Activated T-cell treated with anti-CD3 and anti-CD28 coated beads, Interleukin-2, amount 50 U/mL, for 72 hours (primary cell): Measurements from ENCODE around the gene AMOT. TPM values are rescaled to one million over a fixed set of nuclear protein-coding genes. Genes with fewer than 3 reads are reported as not detected.

Experiments used
- ATAC-seq, 2 donors: fragments of 150-1000 bp; cut with Tn5 transposase; replicated peaks in 1 of 2; 2 replicates each; pipeline ENCODE4 v1.10.0; 2021; ENCODE audit warnings: moderate library complexity in 2 of 2, mild to moderate bottlenecking in 1 of 2
- DNase-seq, 2 donors: peaks; one replicate each; pipeline ENCODE4 v3.0.0; 2021 to 2022; ENCODE audit warnings: mixed read lengths in 1 of 2
- H3K27ac Mint-ChIP-seq: one replicate; pipeline ENCODE4 v1.8.0; 2022; ENCODE audit warnings: mild to moderate bottlenecking, moderate library complexity, mixed read lengths
- H3K27me3 Mint-ChIP-seq: one replicate; pipeline ENCODE4 v1.8.0; 2022; ENCODE audit warnings: low read depth, mixed read lengths
- H3K36me3 Mint-ChIP-seq, 2 donors: one replicate each; pipeline ENCODE4 v1.8.0; 2022; ENCODE audit warnings: mixed read lengths in 2 of 2, mild to moderate bottlenecking in 1 of 2; ENCODE audit not compliant: insufficient read depth in 2 of 2
- H3K4me1 Mint-ChIP-seq: one replicate; pipeline ENCODE4 v1.8.0; 2022; ENCODE audit warnings: low read depth, mixed read lengths
- H3K4me3 Mint-ChIP-seq, 2 donors: one replicate each; pipeline ENCODE4 v1.8.0; 2022; ENCODE audit warnings: mild to moderate bottlenecking in 2 of 2, mixed read lengths in 2 of 2, moderate library complexity in 2 of 2
- H3K9me3 Mint-ChIP-seq, 2 donors: one replicate each; pipeline ENCODE4 v1.8.0; 2022; ENCODE audit warnings: mixed read lengths in 2 of 2
- total RNA-seq, 2 donors: library from RNA; stranded (reverse); gene quantifications; one replicate each; pipeline ENCODE4 v1.2.3, GENCODE V29; 2022

Gene AMOT
- total RNA-seq, 2 donors from 2014 or later, result 1.3 TPM

- Mint-ChIP-seq H3K27ac (no peak overlapping the region), H3K4me1 (no peaks in the 10 kb centered on the region), H3K27me3 (peaks cover 14% of the 10 kb centered on the region), H3K4me3 (no peak overlapping the region), H3K9me3 (no peaks in the 10 kb centered on the region), H3K36me3 (no peaks in the 10 kb centered on the region)
- DNase-seq (no peak), ATAC-seq (no peak)
Observed at GRCh38 chrX:112808007-112808406, 32.6 kb downstream of the AMOT start.

DNA sequence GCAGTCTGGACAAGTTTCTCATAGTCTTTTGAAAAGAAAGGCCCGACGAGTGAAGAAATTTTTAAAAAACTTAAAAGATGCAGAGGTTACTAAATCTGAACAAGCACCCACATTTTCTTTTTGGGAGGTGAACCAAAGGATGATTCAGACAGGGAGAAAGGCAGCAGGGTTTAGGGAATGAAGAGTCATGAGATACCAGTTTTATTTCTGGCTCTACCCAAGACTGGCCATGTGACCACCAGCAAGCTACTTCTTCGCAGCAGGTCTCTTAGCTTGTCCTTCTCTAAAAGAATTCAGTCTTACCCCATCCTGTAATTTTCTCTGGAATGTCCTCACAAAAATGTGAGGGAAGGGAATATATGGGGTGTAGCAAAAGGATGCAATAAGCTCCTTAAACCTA, 37.6 kb downstream of the AMOT start:
- ATAC-seq (no peak), DNase-seq (no peak)

DNA sequence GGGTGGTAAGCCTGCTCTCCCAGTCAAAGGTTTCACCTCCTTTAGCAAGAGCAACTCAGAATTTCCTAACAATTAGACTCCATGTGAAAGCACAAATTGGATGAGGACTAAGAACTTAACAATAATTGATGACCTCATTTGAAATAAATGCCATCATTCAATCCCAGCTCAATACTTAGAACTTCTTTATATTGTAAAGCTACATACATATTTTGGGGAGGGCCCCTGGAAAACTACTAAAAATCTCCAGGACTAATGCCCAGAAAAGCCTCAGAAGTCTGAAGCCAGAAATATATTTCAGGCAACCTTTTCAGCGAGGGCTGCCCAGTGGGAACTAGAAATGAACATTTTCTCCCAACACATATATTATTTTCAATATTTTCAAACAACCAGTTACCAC, 38.1 kb downstream of the AMOT start:
- Mint-ChIP-seq H3K9me3 (no peaks in the 10 kb centered on the region), H3K4me3 (no peak overlapping the region), H3K27ac (no peak overlapping the region), H3K36me3 (peaks cover 0 to 1% of the 10 kb centered on the region in 2 donors), H3K27me3 (peaks cover 30% of the 10 kb centered on the region), H3K4me1 (no peaks in the 10 kb centered on the region)
- DNase-seq (no peak), ATAC-seq (no peak)

More for the DNA sequence above, 37.6 kb downstream of the AMOT start:
- Mint-ChIP-seq H3K4me3 (no peak overlapping the region), H3K36me3 (peaks cover 0 to 1% of the 10 kb centered on the region in 2 donors), H3K4me1 (no peaks in the 10 kb centered on the region), H3K27ac (no peak overlapping the region), H3K9me3 (no peaks in the 10 kb centered on the region), H3K27me3 (peaks cover 30% of the 10 kb centered on the region)

DNA sequence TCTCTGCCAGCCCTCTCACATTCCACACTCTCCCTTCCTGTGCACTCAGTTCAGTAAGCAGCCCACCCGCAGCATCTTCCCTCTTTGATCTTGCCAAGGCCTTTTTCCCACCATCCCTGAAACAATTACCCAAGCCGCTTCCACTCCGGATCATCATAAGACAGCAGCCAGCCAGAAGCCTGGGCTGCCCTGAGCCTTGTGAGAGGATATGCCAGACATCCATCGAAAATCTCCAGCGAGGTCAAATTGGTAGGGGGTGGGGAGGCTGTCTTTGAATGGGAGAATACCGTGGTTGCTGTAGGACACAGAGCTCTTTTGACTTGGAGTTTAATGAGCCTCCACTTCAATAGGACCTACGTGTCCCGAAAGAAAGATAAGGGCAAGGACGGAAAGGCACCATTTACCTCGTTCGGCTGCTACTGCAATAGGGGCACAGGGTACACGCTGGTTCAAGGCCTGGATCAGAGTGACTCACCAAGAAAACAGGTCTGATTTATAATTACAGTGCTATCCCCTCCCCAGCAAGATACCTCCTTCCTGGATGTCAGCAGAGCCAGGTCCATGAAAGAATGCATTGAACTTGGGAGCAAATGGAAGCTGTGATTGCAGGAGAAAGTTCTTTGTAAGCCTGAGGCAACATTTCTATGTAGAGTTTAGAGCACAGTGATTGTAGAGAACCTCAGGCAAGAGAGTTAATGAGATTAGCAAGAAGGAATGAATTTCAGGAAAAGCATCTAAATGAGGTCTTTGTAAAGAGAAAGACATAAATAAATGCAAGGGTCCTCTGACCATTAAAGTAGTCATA, 39.5 kb downstream of the AMOT start:
- Mint-ChIP-seq H3K36me3 (peaks cover 1 to 3% of the 10 kb centered on the region in 2 donors), H3K4me1 (no peaks in the 10 kb centered on the region), H3K27ac (no peak overlapping the region), H3K9me3 (no peaks in the 10 kb centered on the region), H3K4me3 (no peak overlapping the region), H3K27me3 (peaks cover 32% of the 10 kb centered on the region)
- DNase-seq, result no peak
- no peak for ATAC-seq

DNA sequence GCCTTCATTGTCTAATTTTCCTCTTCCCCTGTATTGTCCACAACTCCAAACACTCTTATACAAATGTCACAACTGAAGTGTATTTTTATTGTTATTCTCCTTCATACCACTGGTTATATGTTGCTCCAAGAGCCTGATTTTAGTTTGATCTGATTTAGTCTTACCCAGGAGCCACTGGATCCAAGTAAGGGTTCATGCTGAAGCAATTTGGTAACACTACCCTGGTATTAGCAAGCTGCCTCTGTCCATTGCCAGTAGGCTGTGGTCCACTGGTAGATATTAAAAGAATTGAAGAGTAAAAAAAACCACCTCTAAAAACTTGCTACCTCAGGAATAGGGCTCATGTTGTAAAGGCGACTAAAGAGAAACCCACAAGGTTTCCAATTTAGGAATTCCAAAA, 41.2 kb downstream of the AMOT start:
- no peak for ATAC-seq
- H3K27ac Mint-ChIP-seq, result no peak overlapping the region
- peaks cover 1 to 3% of the 10 kb centered on the region in 2 donors for H3K36me3 Mint-ChIP-seq
- no peak overlapping the region for H3K4me3 Mint-ChIP-seq
- no peak for DNase-seq
- H3K9me3 Mint-ChIP-seq, result peaks cover 0 to 2% of the 10 kb centered on the region in 2 donors
- peaks cover 31% of the 10 kb centered on the region for H3K27me3 Mint-ChIP-seq
- no peaks in the 10 kb centered on the region for H3K4me1 Mint-ChIP-seq

GRCh38 chrX:112798736-112799135, 41.9 kb downstream of the AMOT start:
- DNase-seq (no peak), ATAC-seq (no peak)
- Mint-ChIP-seq H3K4me3 (no peak overlapping the region), H3K27ac (no peak overlapping the region), H3K9me3 (peaks cover 0 to 2% of the 10 kb centered on the region in 2 donors), H3K27me3 (peaks cover 31% of the 10 kb centered on the region), H3K4me1 (no peaks in the 10 kb centered on the region), H3K36me3 (peaks cover 1 to 3% of the 10 kb centered on the region in 2 donors)

GRCh38 chrX:112789931-112790330, 50.7 kb downstream of the AMOT start:
- H3K27ac Mint-ChIP-seq, result no peak overlapping the region
- H3K4me1 Mint-ChIP-seq, result no peaks in the 10 kb centered on the region
- H3K36me3 Mint-ChIP-seq, result no peaks in the 10 kb centered on the region
- ATAC-seq (no peak), DNase-seq (no peak)
- no peak overlapping the region for H3K4me3 Mint-ChIP-seq
- H3K27me3 Mint-ChIP-seq, result peaks cover 7% of the 10 kb centered on the region
- no peaks in the 10 kb centered on the region for H3K9me3 Mint-ChIP-seq

DNA sequence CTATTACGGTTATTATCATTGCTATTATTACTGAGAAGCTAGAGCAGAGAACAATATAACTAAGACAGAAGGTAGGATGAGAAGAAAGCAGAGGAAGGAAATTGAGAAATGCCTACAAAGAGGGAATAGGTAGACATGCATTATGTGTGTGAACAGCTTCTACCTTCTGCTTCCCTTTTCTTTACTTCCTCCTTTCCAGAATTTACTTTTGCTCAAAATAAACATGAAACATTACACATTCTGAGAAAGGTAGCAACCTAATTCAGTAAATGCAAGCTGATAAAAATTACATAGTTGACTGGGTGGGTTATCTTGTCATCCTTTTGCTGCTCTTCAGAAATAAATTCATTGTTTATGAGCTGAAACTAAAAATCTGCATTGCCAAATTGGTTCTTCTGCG, 54.6 kb downstream of the AMOT start:
- Mint-ChIP-seq H3K4me1 (no peaks in the 10 kb centered on the region), H3K27me3 (peaks cover 24% of the 10 kb centered on the region), H3K27ac (no peak overlapping the region), H3K36me3 (no peaks in the 10 kb centered on the region), H3K9me3 (no peaks in the 10 kb centered on the region), H3K4me3 (no peak overlapping the region)
- DNase-seq (no peak), ATAC-seq (no peak)

- Mint-ChIP-seq H3K9me3 (no peaks in the 10 kb centered on the region), H3K27ac (no peak overlapping the region), H3K4me3 (no peak overlapping the region), H3K36me3 (peaks cover 0 to 2% of the 10 kb centered on the region in 2 donors), H3K27me3 (peaks cover 24% of the 10 kb centered on the region), H3K4me1 (no peaks in the 10 kb centered on the region)
- no peak for DNase-seq
- no peak for ATAC-seq
Observed at GRCh38 chrX:112785344-112785743, 55.3 kb downstream of the AMOT start.

DNA sequence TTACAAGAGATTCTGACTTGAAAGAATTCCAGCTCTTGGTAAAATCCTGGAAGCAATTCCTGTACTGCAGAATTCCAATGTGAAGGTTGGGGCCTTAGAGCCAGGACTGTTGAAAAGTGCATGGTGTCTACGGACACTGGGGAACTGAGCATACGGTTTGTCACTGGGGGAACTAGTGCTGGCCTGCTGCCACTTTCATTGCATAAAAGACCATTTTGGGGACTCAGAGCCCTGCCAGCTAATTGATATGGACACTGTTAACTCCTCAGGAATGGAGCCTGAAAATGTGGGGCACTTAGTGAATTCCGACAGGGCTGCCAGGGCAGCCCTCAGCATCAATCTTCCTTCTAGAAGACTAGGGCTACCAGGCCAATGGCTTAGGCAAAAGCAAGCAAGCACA, 55.9 kb downstream of the AMOT start:
- Mint-ChIP-seq H3K36me3 (peaks cover 0 to 2% of the 10 kb centered on the region in 2 donors), H3K27me3 (peaks cover 24% of the 10 kb centered on the region), H3K4me1 (no peaks in the 10 kb centered on the region), H3K4me3 (no peak overlapping the region), H3K27ac (no peak overlapping the region), H3K9me3 (no peaks in the 10 kb centered on the region)
- ATAC-seq, result no peak
- no peak for DNase-seq

DNA sequence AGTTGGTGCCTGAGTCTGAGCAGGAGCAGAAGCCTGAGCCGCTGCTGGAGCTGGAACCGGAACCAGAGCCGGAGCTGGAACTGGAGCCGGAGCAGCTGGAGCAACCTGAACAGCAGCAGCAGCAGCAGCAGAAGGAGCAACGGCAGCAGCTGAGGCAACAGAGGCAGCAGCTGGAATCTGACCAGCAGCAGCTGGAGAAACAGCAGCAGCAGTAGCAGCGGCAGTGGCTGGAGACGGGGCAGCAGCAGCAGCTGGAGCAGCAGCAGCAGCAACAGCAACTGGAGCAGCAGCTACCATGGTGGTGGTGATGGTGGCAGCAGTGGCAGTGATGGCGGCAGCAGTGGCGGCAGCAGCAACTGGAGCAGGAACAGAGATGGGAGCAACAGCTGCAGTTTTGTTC, 61.5 kb downstream of the AMOT start:
- Mint-ChIP-seq H3K4me1 (no peaks in the 10 kb centered on the region), H3K36me3 (peaks cover 0 to 2% of the 10 kb centered on the region in 2 donors), H3K27me3 (peaks cover 18% of the 10 kb centered on the region), H3K9me3 (no peaks in the 10 kb centered on the region), H3K4me3 (no peak overlapping the region), H3K27ac (no peak overlapping the region)
- ATAC-seq, result no peak
- no peak for DNase-seq

GRCh38 chrX:112774651-112775293, 65.9 kb downstream of the AMOT start:
- peaks cover 0 to 2% of the 10 kb centered on the region in 2 donors for H3K36me3 Mint-ChIP-seq
- H3K4me1 Mint-ChIP-seq, result peaks cover 6% of the 10 kb centered on the region
- no peak for DNase-seq
- no peak overlapping the region for H3K27ac Mint-ChIP-seq
- H3K4me3 Mint-ChIP-seq, result no peak overlapping the region
- H3K9me3 Mint-ChIP-seq, result peaks cover 0 to 3% of the 10 kb centered on the region in 2 donors
- no peak for ATAC-seq
- H3K27me3 Mint-ChIP-seq, result peaks cover 21% of the 10 kb centered on the region

GRCh38 chrX:112774142-112774541, 66.5 kb downstream of the AMOT start:
- Mint-ChIP-seq H3K27ac (no peak overlapping the region), H3K9me3 (peaks cover 0 to 3% of the 10 kb centered on the region in 2 donors), H3K36me3 (peaks cover 0 to 2% of the 10 kb centered on the region in 2 donors), H3K27me3 (peaks cover 26% of the 10 kb centered on the region), H3K4me1 (peaks cover 6% of the 10 kb centered on the region), H3K4me3 (no peak overlapping the region)
- ATAC-seq (no peak), DNase-seq (no peak)
